HG03159 (cell line): ENCODE results near the gene SUB1.
"Not testable (repeated sequence)": the region's sequence is repeated elsewhere in the genome, so short reads cannot be mapped to it uniquely, and the experiment has no call there.

Experiments
- ATAC-seq: cut with Tn5 transposase; IDR thresholded peaks from one replicate; pipeline ENCODE4 v1.9.1; 2021; ENCODE audit warnings: mild to moderate bottlenecking, moderate library complexity; ENCODE audit not compliant: unreplicated experiment

Gene SUB1

GRCh38 chr5:32598997-32599549 lies 13.7 kb downstream of the SUB1 start:
- ATAC-seq, result no peak

GRCh38 chr5:32600054-32600622 lies 14.8 kb downstream of the SUB1 start:
- ATAC-seq, result no peak

GRCh38 chr5:32601623-32602295 lies 16.4 kb downstream of the SUB1 start:
- no peak for ATAC-seq

DNA sequence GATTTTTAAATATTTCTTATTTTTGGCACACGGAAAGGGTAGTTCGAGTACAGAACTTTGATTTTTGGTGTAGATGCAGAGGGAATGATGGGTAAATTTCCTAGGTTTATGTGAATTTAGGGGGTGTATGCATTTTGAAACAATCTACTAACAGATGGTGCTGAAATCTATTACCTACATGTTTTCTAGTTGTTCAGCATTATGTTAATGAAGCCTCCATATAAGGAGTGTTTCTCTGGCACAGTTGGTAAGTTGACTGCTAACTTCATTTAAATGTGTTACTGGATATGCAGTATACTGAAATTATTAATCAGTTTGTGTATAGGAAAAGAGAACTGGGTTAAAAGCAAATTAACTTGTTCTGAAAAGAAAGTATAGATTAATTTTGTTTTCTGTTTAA lies 17.5 kb downstream of the SUB1 start:
- no peak for ATAC-seq

- ATAC-seq, result no peak
These were observed 19.7 kb downstream of the SUB1 start for GRCh38 chr5:32604800-32605765.

- ATAC-seq, result no peak
These were observed 20.4 kb downstream of the SUB1 start for GRCh38 chr5:32605766-32606152.

- ATAC-seq, result no peak
These were observed 27.0 kb downstream of the SUB1 start for GRCh38 chr5:32612134-32612888.

DNA sequence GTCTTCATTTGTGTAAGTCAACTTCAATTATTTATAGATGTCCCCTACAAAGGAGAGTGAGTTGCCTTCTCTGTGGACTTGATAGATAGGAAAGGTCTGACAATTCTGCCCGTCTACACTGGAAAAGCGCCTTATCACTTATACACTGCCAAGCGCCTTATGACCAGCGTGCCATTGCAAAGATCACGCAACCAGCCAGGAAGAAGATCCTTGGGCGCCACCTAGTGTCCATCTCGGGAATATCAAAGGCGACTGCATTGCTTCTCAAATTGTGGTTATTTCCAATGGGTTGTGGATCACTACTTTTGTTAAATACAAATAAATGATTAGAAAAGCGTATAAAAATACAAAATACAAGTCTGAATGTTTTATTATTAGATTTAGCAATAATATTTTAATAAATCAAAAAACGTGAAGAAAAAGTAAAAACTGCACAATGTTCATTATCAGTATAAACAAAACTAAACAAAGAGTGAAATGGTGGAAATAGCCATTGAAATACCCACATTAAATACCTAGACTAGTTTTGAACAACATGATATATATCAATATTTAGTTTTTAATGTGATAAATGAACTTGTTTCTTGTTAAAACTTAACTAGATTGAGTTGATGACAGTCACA lies 27.8 kb downstream of the SUB1 start:
- peak; percentile 72 for ATAC-seq

DNA sequence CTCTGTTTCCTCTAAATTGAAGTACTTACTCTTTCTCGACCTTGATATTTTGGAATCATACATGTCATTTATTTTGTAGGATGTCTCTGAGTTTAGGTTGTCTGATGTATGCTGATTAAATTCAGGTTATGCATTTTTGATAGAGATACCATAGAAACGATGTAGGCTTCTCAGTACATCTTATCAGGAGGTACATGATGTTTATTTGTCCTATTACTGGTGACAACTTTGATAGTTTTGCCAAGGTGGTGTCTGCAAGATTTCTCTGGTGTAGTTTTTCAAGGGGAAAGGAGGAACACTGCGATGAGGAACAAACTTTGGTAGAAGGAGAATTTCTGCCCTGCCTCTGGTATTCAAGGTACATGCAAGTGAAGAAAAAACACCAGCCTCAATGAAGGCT lies 29.9 kb downstream of the SUB1 start:
- ATAC-seq, result no peak

GRCh38 chr5:32618962-32619361 lies 33.6 kb downstream of the SUB1 start:
- no peak for ATAC-seq

GRCh38 chr5:32621256-32621655 lies 35.9 kb downstream of the SUB1 start:
- no peak for ATAC-seq

GRCh38 chr5:32625106-32625505 lies 39.7 kb downstream of the SUB1 start:
- ATAC-seq, result no peak

GRCh38 chr5:32625547-32625946 lies 40.2 kb downstream of the SUB1 start:
- ATAC-seq, result no peak

GRCh38 chr5:32627219-32627870 lies 42.0 kb downstream of the SUB1 start:
- no peak for ATAC-seq

- no peak for ATAC-seq
These were observed 42.9 kb downstream of the SUB1 start for GRCh38 chr5:32628049-32628844.

- no peak for ATAC-seq
These were observed 45.6 kb downstream of the SUB1 start for GRCh38 chr5:32630867-32631491.

GRCh38 chr5:32633017-32633416 lies 47.7 kb downstream of the SUB1 start:
- not testable (repeated sequence) for ATAC-seq

DNA sequence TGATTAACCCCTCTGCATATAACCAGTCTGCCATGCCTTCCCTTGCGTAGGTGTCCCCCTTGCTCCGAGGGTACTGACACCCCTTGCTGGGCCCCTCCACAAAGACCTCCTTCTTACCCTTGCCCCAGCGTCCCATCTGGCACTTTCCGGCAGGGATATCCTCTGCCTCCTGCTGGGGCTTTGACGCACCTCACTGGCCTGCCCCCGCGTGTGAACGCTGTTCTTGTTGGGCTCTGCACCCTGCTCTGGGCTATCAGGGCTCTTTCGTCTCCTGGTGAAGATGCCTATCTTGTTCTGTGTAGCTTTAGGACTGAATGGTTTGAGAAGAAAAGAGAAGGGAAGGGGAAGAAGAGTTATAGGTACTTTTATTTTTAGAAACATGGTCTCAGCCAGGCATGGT lies 53.0 kb downstream of the SUB1 start:
- no peak for ATAC-seq

DNA sequence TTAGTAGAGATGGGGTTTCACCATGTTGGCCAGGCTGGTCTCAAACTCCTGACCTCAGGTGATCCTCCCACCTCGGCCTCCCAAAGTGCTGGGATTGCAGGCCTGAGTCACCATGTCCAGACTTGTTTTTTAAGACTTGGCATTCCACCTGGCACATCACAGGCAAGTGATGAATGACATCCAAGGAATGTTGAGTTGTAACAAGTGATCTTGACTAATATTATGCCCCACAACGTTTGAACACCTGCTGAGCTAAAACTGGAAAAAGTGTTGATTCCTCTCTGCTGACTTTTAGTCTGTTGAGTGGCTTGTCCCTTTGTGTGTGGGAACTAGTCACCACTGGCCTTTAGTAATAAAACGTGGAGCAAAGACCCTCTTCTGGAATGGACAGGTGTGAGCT lies 54.6 kb downstream of the SUB1 start:
- no peak for ATAC-seq
